Measurements from ENCODE around the gene SUFU. TPM values are rescaled to one million over a fixed set of nuclear protein-coding genes. Genes with fewer than 3 reads are reported as not detected.

SUFU gene
- total and polyA plus RNA-seq, 2 of the 13 experiments (the other 11 are each of a cell fraction or from before 2014, with no cell fraction given), result 2.9 to 5.5 TPM

DNA sequence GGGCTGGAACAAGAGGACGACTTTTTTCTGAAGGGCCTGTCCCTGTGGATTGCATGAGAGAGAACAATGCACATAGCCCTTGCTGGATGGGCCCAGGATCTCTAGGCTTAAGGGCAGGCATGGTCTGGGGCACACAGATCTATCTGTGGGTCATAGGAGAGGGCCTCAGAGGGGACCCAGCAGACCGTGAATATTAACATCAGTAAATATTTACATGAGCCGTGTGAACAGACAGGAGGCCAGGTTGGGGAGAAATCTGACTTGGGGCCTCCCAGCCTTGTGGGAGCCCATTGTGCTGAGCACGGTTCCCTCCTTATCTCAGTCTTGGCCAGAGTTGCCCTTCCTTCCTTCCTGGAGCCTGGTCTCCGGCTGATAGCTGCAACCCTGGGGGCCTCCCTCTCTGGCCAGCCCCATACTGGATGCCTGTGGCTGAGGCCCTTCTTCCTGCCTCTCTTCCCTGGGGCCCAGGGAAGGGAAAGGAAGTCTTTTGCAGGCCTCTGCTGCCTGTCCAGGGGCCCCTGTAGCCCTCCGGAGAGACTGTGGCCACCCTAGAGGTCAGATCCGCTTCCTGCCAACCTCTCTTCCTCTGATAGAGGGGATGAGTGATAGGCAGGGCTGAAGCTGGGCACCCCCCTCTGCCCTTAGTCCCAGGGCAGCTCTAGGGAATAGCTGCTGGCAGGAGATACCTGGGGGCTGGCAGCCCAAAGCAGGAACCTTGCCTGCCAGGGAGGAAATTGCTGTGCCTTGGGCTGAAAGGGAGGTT lies 96.0 kb downstream of the SUFU start (continued):
- TF ChIP-seq, protein P1, sequence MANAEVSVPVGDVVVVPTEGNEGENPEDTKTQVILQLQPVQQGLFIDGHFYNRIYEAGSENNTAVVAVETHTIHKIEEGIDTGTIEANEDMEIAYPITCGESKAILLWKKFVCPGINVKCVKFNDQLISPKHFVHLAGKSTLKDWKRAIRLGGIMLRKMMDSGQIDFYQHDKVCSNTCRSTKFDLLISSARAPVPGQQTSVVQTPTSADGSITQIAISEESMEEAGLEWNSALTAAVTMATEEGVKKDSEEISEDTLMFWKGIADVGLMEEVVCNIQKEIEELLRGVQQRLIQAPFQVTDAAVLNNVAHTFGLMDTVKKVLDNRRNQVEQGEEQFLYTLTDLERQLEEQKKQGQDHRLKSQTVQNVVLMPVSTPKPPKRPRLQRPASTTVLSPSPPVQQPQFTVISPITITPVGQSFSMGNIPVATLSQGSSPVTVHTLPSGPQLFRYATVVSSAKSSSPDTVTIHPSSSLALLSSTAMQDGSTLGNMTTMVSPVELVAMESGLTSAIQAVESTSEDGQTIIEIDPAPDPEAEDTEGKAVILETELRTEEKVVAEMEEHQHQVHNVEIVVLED (CRISPR knock-in tag; IDR thresholded peaks at IDR 0.05; ENCODE audit: borderline replicate concordance), result no peak; the same call in 1 of the 2 replicates
- TF ChIP-seq SSRP1 (CRISPR knock-in tag; IDR thresholded peaks at IDR 0.05) (peak; percentile 86; the same call in 1 of the 2 replicates), GMEB2 (CRISPR knock-in tag; IDR thresholded peaks at IDR 0.05; ENCODE audit: low read depth) (no peak), ZNF230 (CRISPR knock-in tag; IDR thresholded peaks at IDR 0.05) (peak; percentile 56; the same call in 1 of the 2 replicates), ZFP36 (IDR thresholded peaks at IDR 0.05; ENCODE audit: borderline replicate concordance, low read depth, low read length, partially characterized antibody) (no peak), PRPF4 (IDR thresholded peaks at IDR 0.05; ENCODE audit: low read depth, low read length, poor library complexity, severe bottlenecking) (no peak), ZNF672 (CRISPR knock-in tag; IDR thresholded peaks at IDR 0.05) (no peak), CC2D1A (CRISPR knock-in tag; IDR thresholded peaks at IDR 0.05) (no peak), SOX13 (IDR thresholded peaks at IDR 0.05) (peak; percentile 77; the same call in 1 of the 2 replicates), SOX13 (CRISPR knock-in tag; conservative IDR thresholded peaks at IDR 0.05 in 1 of 2, IDR thresholded peaks at IDR 0.05 in 1 of 2) (peak in 1 of 2 experiments; percentile 93; a peak in 2 of 4 replicates), PRDM4 (CRISPR knock-in tag; IDR thresholded peaks at IDR 0.05; ENCODE audit: borderline replicate concordance) (no peak)
- TF ChIP-seq, protein P2, sequence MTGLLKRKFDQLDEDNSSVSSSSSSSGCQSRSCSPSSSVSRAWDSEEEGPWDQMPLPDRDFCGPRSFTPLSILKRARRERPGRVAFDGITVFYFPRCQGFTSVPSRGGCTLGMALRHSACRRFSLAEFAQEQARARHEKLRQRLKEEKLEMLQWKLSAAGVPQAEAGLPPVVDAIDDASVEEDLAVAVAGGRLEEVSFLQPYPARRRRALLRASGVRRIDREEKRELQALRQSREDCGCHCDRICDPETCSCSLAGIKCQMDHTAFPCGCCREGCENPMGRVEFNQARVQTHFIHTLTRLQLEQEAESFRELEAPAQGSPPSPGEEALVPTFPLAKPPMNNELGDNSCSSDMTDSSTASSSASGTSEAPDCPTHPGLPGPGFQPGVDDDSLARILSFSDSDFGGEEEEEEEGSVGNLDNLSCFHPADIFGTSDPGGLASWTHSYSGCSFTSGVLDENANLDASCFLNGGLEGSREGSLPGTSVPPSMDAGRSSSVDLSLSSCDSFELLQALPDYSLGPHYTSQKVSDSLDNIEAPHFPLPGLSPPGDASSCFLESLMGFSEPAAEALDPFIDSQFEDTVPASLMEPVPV (CRISPR knock-in tag; IDR thresholded peaks at IDR 0.05), result peak; percentile 56; the same call in 1 of the 2 replicates
- TF ChIP-seq, protein P3, sequence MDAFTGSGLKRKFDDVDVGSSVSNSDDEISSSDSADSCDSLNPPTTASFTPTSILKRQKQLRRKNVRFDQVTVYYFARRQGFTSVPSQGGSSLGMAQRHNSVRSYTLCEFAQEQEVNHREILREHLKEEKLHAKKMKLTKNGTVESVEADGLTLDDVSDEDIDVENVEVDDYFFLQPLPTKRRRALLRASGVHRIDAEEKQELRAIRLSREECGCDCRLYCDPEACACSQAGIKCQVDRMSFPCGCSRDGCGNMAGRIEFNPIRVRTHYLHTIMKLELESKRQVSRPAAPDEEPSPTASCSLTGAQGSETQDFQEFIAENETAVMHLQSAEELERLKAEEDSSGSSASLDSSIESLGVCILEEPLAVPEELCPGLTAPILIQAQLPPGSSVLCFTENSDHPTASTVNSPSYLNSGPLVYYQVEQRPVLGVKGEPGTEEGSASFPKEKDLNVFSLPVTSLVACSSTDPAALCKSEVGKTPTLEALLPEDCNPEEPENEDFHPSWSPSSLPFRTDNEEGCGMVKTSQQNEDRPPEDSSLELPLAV (CRISPR knock-in tag; conservative IDR thresholded peaks at IDR 0.05; ENCODE audit: low read depth), result no peak

All from HepG2 (cell line).